Astrocyte (in vitro differentiated cells and primary cell): Measurements from ENCODE around the gene PPP2R2D.

Experiments used
- CTCF ChIP-seq: IDR thresholded peaks from 2 replicates; pipeline ENCODE4 v1.5.1; 2011; ENCODE audit warnings: low read depth, mild to moderate bottlenecking, inconsistent platforms, low read length, moderate library complexity; ENCODE audit not compliant: insufficient read depth
- EZH2 ChIP-seq: IDR thresholded peaks from 2 replicates; pipeline ENCODE4 v1.6.1; 2012; ENCODE audit warnings: mild to moderate bottlenecking, low read length, inconsistent platforms; ENCODE audit not compliant: insufficient read depth

- TF ChIP-seq CTCF (peak; percentile 54), EZH2 (no peak)
Observed at GRCh38 chr10:131874991-131875451, 25.8 kb upstream of the PPP2R2D start.
